ENCODE results near the gene SLC34A3. TPM values are rescaled to one million over a fixed set of nuclear protein-coding genes. Genes with fewer than 3 reads are reported as not detected.

The SLC34A3 gene
- total and polyA plus RNA-seq, 9 donors = 0.15 to 0.46 TPM; not detected in 7

GRCh38 chr9:137250329-137251193 is 19.9 kb downstream of the SLC34A3 start:
- TF ChIP-seq EP300 (IDR thresholded peaks at IDR 0.05) = no peak
- no peak for TF ChIP-seq POLR2A (IDR thresholded peaks at IDR 0.05)
- no peak overlapping the region for H3K4me3 ChIP-seq
- peaks cover 5% of the 10 kb centered on the region for H3K4me1 ChIP-seq (ENCODE audit: insufficient read depth)
- intact Hi-C loops (cut with DNase I) = no loop called here
- H3K27me3 ChIP-seq = no peaks in the 10 kb centered on the region
- no peaks in the 10 kb centered on the region for H3K9me3 ChIP-seq
- H3K27ac ChIP-seq = no peak overlapping the region
- WGBS, 3 donors = 32 to 38% (median 37%) methylated on average over 16 to 18 of the region's 18 CpGs
- H3K36me3 ChIP-seq = no peaks in the 10 kb centered on the region
- no peak for DNase-seq

- no peaks in the 10 kb centered on the region for H3K27me3 ChIP-seq
- H3K4me3 ChIP-seq = no peak within 1 kb of the TSS
- no peak for DNase-seq
- WGBS, 3 donors = 40 to 61% (median 57%) methylated on average over 4 of the region's 4 CpGs
- H3K27ac ChIP-seq = no peak within 1 kb of the TSS
- H3K36me3 ChIP-seq = no peaks in the 10 kb centered on the region
- peaks cover 9% of the 10 kb centered on the region for H3K4me1 ChIP-seq (ENCODE audit: insufficient read depth)
- intact Hi-C loops (cut with DNase I) = no loop called here
- TF ChIP-seq EP300 (IDR thresholded peaks at IDR 0.05) (no peak), CTCF (IDR thresholded peaks at IDR 0.05) (no peak), POLR2A (IDR thresholded peaks at IDR 0.05) (no peak)
- no peaks in the 10 kb centered on the region for H3K9me3 ChIP-seq
Observed at GRCh38 chr9:137251194-137251461, 20.4 kb downstream of the SLC34A3 start, which contains the start of gene STPG3. Gene STPG3 (plus strand): TSS chr9:137251286. CDS start chr9:137251287, 1 bp downstream.

- Histone ChIP-seq H3K36me3 (no peaks in the 10 kb centered on the region), H3K9me3 (no peaks in the 10 kb centered on the region), H3K27ac (no peak overlapping the region), H3K4me3 (no peak overlapping the region), H3K4me1 (ENCODE audit: insufficient read depth) (peaks cover 15% of the 10 kb centered on the region), H3K27me3 (no peaks in the 10 kb centered on the region)
- DNase-seq = no peak
- intact Hi-C loops (cut with DNase I) = no loop called here
- TF ChIP-seq EP300 (IDR thresholded peaks at IDR 0.05) (no peak), CTCF (IDR thresholded peaks at IDR 0.05) (no peak), POLR2A (IDR thresholded peaks at IDR 0.05) (no peak)
- WGBS, 3 donors = 82 to 87% (median 86%) methylated on average over 21 to 22 of the region's 22 CpGs
Observed at GRCh38 chr9:137251490-137252268, 21.0 kb downstream of the SLC34A3 start.

- TF ChIP-seq CTCF (IDR thresholded peaks at IDR 0.05) (no peak), POLR2A (IDR thresholded peaks at IDR 0.05) (no peak), EP300 (IDR thresholded peaks at IDR 0.05) (no peak)
- intact Hi-C loops (cut with DNase I) = no loop called here
- no peak overlapping the region for H3K4me3 ChIP-seq
Observed at GRCh38 chr9:137252555-137253506, 22.1 kb downstream of the SLC34A3 start.

More at GRCh38 chr9:137252555-137253506, 22.1 kb downstream of the SLC34A3 start:
- DNase-seq = no peak
- peaks cover 15% of the 10 kb centered on the region for H3K4me1 ChIP-seq (ENCODE audit: insufficient read depth)
- WGBS, 3 donors = 83 to 90% (median 85%) methylated on average over 33 to 35 of the region's 35 CpGs
- H3K27me3 ChIP-seq = no peaks in the 10 kb centered on the region
- no peaks in the 10 kb centered on the region for H3K36me3 ChIP-seq
- no peaks in the 10 kb centered on the region for H3K9me3 ChIP-seq
- H3K27ac ChIP-seq = no peak overlapping the region

Data from ovary (tissue), 9 donors.